ENCODE measurements around the gene SH3RF2. TPM values are rescaled to one million over a fixed set of nuclear protein-coding genes. Genes with fewer than 3 reads are reported as not detected.

The SH3RF2 gene
- total RNA-seq, 4 donors from 2014 or later: 129 to 334 (median 160) TPM

- Histone ChIP-seq H3K27ac (peak overlapping the region; percentile 79), H3K9me3 (no peaks in the 10 kb centered on the region), H3K36me3 (no peaks in the 10 kb centered on the region), H3K4me3 (peak overlapping the region; percentile 48), H3K27me3 (no peaks in the 10 kb centered on the region), H3K4me1 (peaks cover 61% of the 10 kb centered on the region)
- TF ChIP-seq POLR2A (IDR thresholded peaks at IDR 0.05): no peak
- no peak for TF ChIP-seq EP300 (IDR thresholded peaks at IDR 0.05)
- no peak for TF ChIP-seq CTCF (IDR thresholded peaks at IDR 0.05)
- TF ChIP-seq POLR2AphosphoS5 (IDR thresholded peaks at IDR 0.05): no peak
- DNase-seq (ENCODE audit: low spot score in 2 of 2): no peak
- 26% methylated on average over 11 of the region's 11 CpGs for WGBS
Observed at GRCh38 chr5:145938776-145939539, 2.6 kb downstream of the SH3RF2 start.

- no peak for DNase-seq (ENCODE audit: low spot score in 2 of 2)
- Histone ChIP-seq H3K27me3 (no peaks in the 10 kb centered on the region), H3K27ac (peak overlapping the region; percentile 79), H3K4me3 (peak overlapping the region; percentile 48), H3K36me3 (no peaks in the 10 kb centered on the region), H3K9me3 (no peaks in the 10 kb centered on the region), H3K4me1 (peaks cover 64% of the 10 kb centered on the region)
- no peak for TF ChIP-seq POLR2AphosphoS5 (IDR thresholded peaks at IDR 0.05)
- TF ChIP-seq EP300 (IDR thresholded peaks at IDR 0.05): no peak
- TF ChIP-seq CTCF (IDR thresholded peaks at IDR 0.05): no peak
- TF ChIP-seq POLR2A (IDR thresholded peaks at IDR 0.05): no peak
- WGBS: 49% methylated on average over 4 of the region's 4 CpGs
Observed at GRCh38 chr5:145939540-145940065, 3.2 kb downstream of the SH3RF2 start.

- peak overlapping the region; percentile 6 for H3K4me3 ChIP-seq
- TF ChIP-seq EP300 (IDR thresholded peaks at IDR 0.05): no peak
- TF ChIP-seq POLR2A (IDR thresholded peaks at IDR 0.05): no peak
- TF ChIP-seq CTCF (IDR thresholded peaks at IDR 0.05): no peak
- TF ChIP-seq POLR2AphosphoS5 (IDR thresholded peaks at IDR 0.05): no peak
- H3K4me1 ChIP-seq: peaks cover 70% of the 10 kb centered on the region
- WGBS: 54% methylated on average over 2 of the region's 2 CpGs
- H3K27me3 ChIP-seq: no peaks in the 10 kb centered on the region
- DNase-seq (ENCODE audit: low spot score in 2 of 2): no peak
- peak overlapping the region; percentile 79 for H3K27ac ChIP-seq
- no peaks in the 10 kb centered on the region for H3K36me3 ChIP-seq
- H3K9me3 ChIP-seq: no peaks in the 10 kb centered on the region
Observed at GRCh38 chr5:145941096-145941447, 4.7 kb downstream of the SH3RF2 start.

- 37% methylated on average over 3 of the region's 3 CpGs for WGBS
- H3K4me3 ChIP-seq: peak overlapping the region; percentile 6
- H3K27ac ChIP-seq: peak overlapping the region; percentile 79
- H3K36me3 ChIP-seq: no peaks in the 10 kb centered on the region
- DNase-seq (ENCODE audit: low spot score in 2 of 2): no peak
- TF ChIP-seq POLR2A (IDR thresholded peaks at IDR 0.05) (no peak), EP300 (IDR thresholded peaks at IDR 0.05) (no peak), CTCF (IDR thresholded peaks at IDR 0.05) (no peak), POLR2AphosphoS5 (IDR thresholded peaks at IDR 0.05) (no peak)
- H3K9me3 ChIP-seq: no peaks in the 10 kb centered on the region
- peaks cover 70% of the 10 kb centered on the region for H3K4me1 ChIP-seq
- no peaks in the 10 kb centered on the region for H3K27me3 ChIP-seq
Observed at GRCh38 chr5:145941448-145942130, 5.2 kb downstream of the SH3RF2 start.

- peaks cover 71% of the 10 kb centered on the region for H3K4me1 ChIP-seq
- no peaks in the 10 kb centered on the region for H3K36me3 ChIP-seq
- TF ChIP-seq CTCF (IDR thresholded peaks at IDR 0.05) (no peak), EP300 (IDR thresholded peaks at IDR 0.05) (no peak), POLR2A (IDR thresholded peaks at IDR 0.05) (no peak), POLR2AphosphoS5 (IDR thresholded peaks at IDR 0.05) (no peak)
- peak overlapping the region; percentile 79 for H3K27ac ChIP-seq
- DNase-seq (ENCODE audit: low spot score in 2 of 2): no peak
- no peak overlapping the region for H3K4me3 ChIP-seq
- H3K27me3 ChIP-seq: no peaks in the 10 kb centered on the region
- WGBS: 56% methylated on average over 3 of the region's 3 CpGs
- no peaks in the 10 kb centered on the region for H3K9me3 ChIP-seq
Observed at GRCh38 chr5:145942201-145942600, 5.8 kb downstream of the SH3RF2 start.

All from suprapubic skin (tissue), 4 donors.